Measurements from ENCODE around the gene AKR1B15.

The AKR1B15 gene

GRCh38 chr7:134602881-134603451, 54.1 kb downstream of the AKR1B15 start:
- peak overlapping the region in 3 of 21 experiments; percentile 12 to 44 (median 25) for H3K27ac ChIP-seq
- no peak overlapping the region for H3K4me3 ChIP-seq

- H3K4me3 ChIP-seq, result no peak overlapping the region
- H3K27ac ChIP-seq, result no peak overlapping the region
These were observed 57.3 kb downstream of the AKR1B15 start for GRCh38 chr7:134605978-134606923.

GRCh38 chr7:134611611-134612151, 62.8 kb downstream of the AKR1B15 start:
- Histone ChIP-seq H3K27ac (no peak overlapping the region), H3K4me3 (no peak overlapping the region)

GRCh38 chr7:134612197-134612596, 63.3 kb downstream of the AKR1B15 start:
- Histone ChIP-seq H3K4me3 (no peak overlapping the region), H3K27ac (no peak overlapping the region)

- H3K4me3 ChIP-seq, result no peak overlapping the region
- H3K27ac ChIP-seq, result peak overlapping the region in 12 of 21 experiments; percentile 12 to 68 (median 36)
These were observed 64.9 kb downstream of the AKR1B15 start for GRCh38 chr7:134613623-134614347.

GRCh38 chr7:134616611-134617010, 67.7 kb downstream of the AKR1B15 start:
- H3K27ac ChIP-seq, result no peak overlapping the region
- H3K4me3 ChIP-seq, result no peak overlapping the region

GRCh38 chr7:134618756-134619530, 70.0 kb downstream of the AKR1B15 start:
- H3K4me3 ChIP-seq, result no peak overlapping the region
- peak overlapping the region in 9 of 21 experiments; percentile 2 to 72 (median 60) for H3K27ac ChIP-seq

- Histone ChIP-seq H3K27ac (peak overlapping the region in 6 of 21 experiments; percentile 23 to 72 (median 62)), H3K4me3 (no peak overlapping the region)
These were observed 70.9 kb downstream of the AKR1B15 start for GRCh38 chr7:134619627-134620331.

- Histone ChIP-seq H3K27ac (peak overlapping the region in 6 of 21 experiments; percentile 16 to 46 (median 35)), H3K4me3 (no peak overlapping the region)
These were observed 73.5 kb downstream of the AKR1B15 start for GRCh38 chr7:134622303-134622995.

- H3K4me3 ChIP-seq, result no peak overlapping the region
- H3K27ac ChIP-seq, result peak overlapping the region in 4 of 21 experiments; percentile 18 to 72 (median 42)
These were observed 74.3 kb downstream of the AKR1B15 start for GRCh38 chr7:134623193-134623592.

GRCh38 chr7:134625550-134625949, 76.6 kb downstream of the AKR1B15 start:
- Histone ChIP-seq H3K27ac (peak overlapping the region in 4 of 21 experiments; percentile 3 to 69 (median 15)), H3K4me3 (no peak overlapping the region)

- no peak overlapping the region for H3K27ac ChIP-seq
- H3K4me3 ChIP-seq, result no peak overlapping the region
These were observed 78.3 kb downstream of the AKR1B15 start for GRCh38 chr7:134627109-134627774.

- Histone ChIP-seq H3K4me3 (no peak overlapping the region), H3K27ac (no peak overlapping the region)
These were observed 78.9 kb downstream of the AKR1B15 start for GRCh38 chr7:134627775-134628153.

- Histone ChIP-seq H3K4me3 (no peak overlapping the region), H3K27ac (no peak overlapping the region)
These were observed 80.5 kb downstream of the AKR1B15 start for GRCh38 chr7:134629445-134629844.

Measured in skin epidermis (tissue), 12 donors.